Measurements from ENCODE around the gene SMTNL2.
"Not testable (repeated sequence)": the region's sequence is repeated elsewhere in the genome, so short reads cannot be mapped to it uniquely, and the experiment has no call there.

SMTNL2 gene

GRCh38 chr17:4639301-4640059, 55.2 kb downstream of the SMTNL2 start:
- H3K27ac Mint-ChIP-seq = peak overlapping the region; percentile 88

GRCh38 chr17:4640569-4641188, 56.4 kb downstream of the SMTNL2 start:
- H3K27me3 Mint-ChIP-seq; intact Hi-C loops (cut with micrococcal nuclease); H3K9me3 Mint-ChIP-seq: not testable (repeated sequence)
- H3K4me3 Mint-ChIP-seq = peak overlapping the region; percentile 87
- peak overlapping the region; percentile 92 for H3K27ac Mint-ChIP-seq
- H3K4me1 Mint-ChIP-seq (ENCODE audit: low read depth) = peaks cover 75% of the 10 kb centered on the region
- H3K36me3 Mint-ChIP-seq (ENCODE audit: low read depth) = peaks cover 61% of the 10 kb centered on the region

More at GRCh38 chr17:4639301-4640059, 55.2 kb downstream of the SMTNL2 start:
- H3K27me3 Mint-ChIP-seq; intact Hi-C loops (cut with micrococcal nuclease); H3K9me3 Mint-ChIP-seq: not testable (repeated sequence)
- H3K36me3 Mint-ChIP-seq (ENCODE audit: low read depth) = peaks cover 73% of the 10 kb centered on the region
- peak overlapping the region; percentile 100 for H3K4me3 Mint-ChIP-seq
- H3K4me1 Mint-ChIP-seq (ENCODE audit: low read depth) = peaks cover 75% of the 10 kb centered on the region

- H3K9me3 Mint-ChIP-seq = no peaks in the 10 kb centered on the region
- H3K36me3 Mint-ChIP-seq (ENCODE audit: low read depth) = peaks cover 57% of the 10 kb centered on the region
- H3K27ac Mint-ChIP-seq = peak within 1 kb of the TSS; percentile 92
- peaks cover 75% of the 10 kb centered on the region for H3K4me1 Mint-ChIP-seq (ENCODE audit: low read depth)
- no peaks in the 10 kb centered on the region for H3K27me3 Mint-ChIP-seq
- peak within 1 kb of the TSS; percentile 87 for H3K4me3 Mint-ChIP-seq
- intact Hi-C loops (cut with micrococcal nuclease) = no loop called here
Observed at GRCh38 chr17:4641297-4642195, 57.2 kb downstream of the SMTNL2 start, which contains the start of gene ALOX15. TSS of gene ALOX15 (minus strand) at chr17:4641678. CDS start at chr17:4641651, 27 bp downstream.

GRCh38 chr17:4642286-4642685, 58.0 kb downstream of the SMTNL2 start:
- intact Hi-C loops (cut with micrococcal nuclease) = no loop called here
- H3K4me3 Mint-ChIP-seq = peak overlapping the region; percentile 87

GRCh38 chr17:4643676-4644075, 59.3 kb downstream of the SMTNL2 start:
- Mint-ChIP-seq H3K4me1 (ENCODE audit: low read depth) (peaks cover 67% of the 10 kb centered on the region), H3K36me3 (ENCODE audit: low read depth) (peaks cover 38% of the 10 kb centered on the region), H3K27me3 (no peaks in the 10 kb centered on the region), H3K9me3 (no peaks in the 10 kb centered on the region), H3K27ac (no peak overlapping the region), H3K4me3 (no peak overlapping the region)
- intact Hi-C loops (cut with micrococcal nuclease) = no loop called here

More at GRCh38 chr17:4642286-4642685, 58.0 kb downstream of the SMTNL2 start:
- Mint-ChIP-seq H3K36me3 (ENCODE audit: low read depth) (peaks cover 52% of the 10 kb centered on the region), H3K27ac (peak overlapping the region; percentile 92), H3K4me1 (ENCODE audit: low read depth) (peaks cover 70% of the 10 kb centered on the region), H3K9me3 (no peaks in the 10 kb centered on the region), H3K27me3 (no peaks in the 10 kb centered on the region)

GRCh38 chr17:4645642-4646041, 61.3 kb downstream of the SMTNL2 start:
- Mint-ChIP-seq H3K4me3 (peak overlapping the region; percentile 53), H3K27me3 (no peaks in the 10 kb centered on the region), H3K27ac (peak overlapping the region; percentile 85), H3K4me1 (ENCODE audit: low read depth) (peaks cover 75% of the 10 kb centered on the region), H3K36me3 (ENCODE audit: low read depth) (peaks cover 21% of the 10 kb centered on the region), H3K9me3 (no peaks in the 10 kb centered on the region)
- intact Hi-C loops (cut with micrococcal nuclease) = loop anchor here (5.0 kb wide), 1 partner anchor 37 kb away; no protein-coding TSS in a partner anchor

- H3K9me3 Mint-ChIP-seq = no peaks in the 10 kb centered on the region
- intact Hi-C loops (cut with micrococcal nuclease) = loop anchor here (5.0 kb wide), 1 partner anchor 34 kb away; no protein-coding TSS in a partner anchor
- peaks cover 77% of the 10 kb centered on the region for H3K4me1 Mint-ChIP-seq (ENCODE audit: low read depth)
- H3K36me3 Mint-ChIP-seq (ENCODE audit: low read depth) = peaks cover 30% of the 10 kb centered on the region
- peak overlapping the region; percentile 62 for H3K27ac Mint-ChIP-seq
- no peak overlapping the region for H3K4me3 Mint-ChIP-seq
- H3K27me3 Mint-ChIP-seq = no peaks in the 10 kb centered on the region
Observed at GRCh38 chr17:4648741-4649140, 64.4 kb downstream of the SMTNL2 start.

GRCh38 chr17:4652997-4653396, 68.7 kb downstream of the SMTNL2 start:
- Mint-ChIP-seq H3K4me1 (ENCODE audit: low read depth) (peaks cover 69% of the 10 kb centered on the region), H3K9me3 (no peaks in the 10 kb centered on the region), H3K4me3 (no peak overlapping the region), H3K27me3 (no peaks in the 10 kb centered on the region), H3K36me3 (ENCODE audit: low read depth) (peaks cover 38% of the 10 kb centered on the region), H3K27ac (peak overlapping the region; percentile 52)
- intact Hi-C loops (cut with micrococcal nuclease) = no loop called here

GRCh38 chr17:4655933-4656332, 71.6 kb downstream of the SMTNL2 start:
- H3K27ac Mint-ChIP-seq = peak overlapping the region; percentile 91
- H3K9me3 Mint-ChIP-seq; H3K27me3 Mint-ChIP-seq; intact Hi-C loops (cut with micrococcal nuclease); H3K4me3 Mint-ChIP-seq: not testable (repeated sequence)
- peaks cover 43% of the 10 kb centered on the region for H3K36me3 Mint-ChIP-seq (ENCODE audit: low read depth)
- H3K4me1 Mint-ChIP-seq (ENCODE audit: low read depth) = peaks cover 70% of the 10 kb centered on the region

GRCh38 chr17:4657678-4658077, 73.3 kb downstream of the SMTNL2 start:
- Mint-ChIP-seq H3K4me1 (ENCODE audit: low read depth) (peaks cover 72% of the 10 kb centered on the region), H3K27me3 (no peaks in the 10 kb centered on the region), H3K27ac (peak overlapping the region; percentile 91), H3K36me3 (ENCODE audit: low read depth) (peaks cover 30% of the 10 kb centered on the region), H3K4me3 (no peak overlapping the region), H3K9me3 (no peaks in the 10 kb centered on the region)
- intact Hi-C loops (cut with micrococcal nuclease) = no loop called here
